ENCODE measurements around the gene KIF4A. TPM values are rescaled to one million over a fixed set of nuclear protein-coding genes. Genes with fewer than 3 reads are reported as not detected.

The KIF4A gene
- total RNA-seq, 1 experiment from 2014 or later: 35.8 TPM

- no peaks in the 10 kb centered on the region for H3K27me3 ChIP-seq (ENCODE audit: low read length)
- intact Hi-C loops (cut with micrococcal nuclease): no loop called here
- no peaks in the 10 kb centered on the region for H3K9me2 ChIP-seq (replicated peaks; ENCODE audit: low read length)
- no peak overlapping the region for H3K9ac ChIP-seq (ENCODE audit: low read length)
- H3K36me3 ChIP-seq (ENCODE audit: low read depth, low read length): no peaks in the 10 kb centered on the region
- H3F3A ChIP-seq (ENCODE audit: low read length, unreplicated experiment): no peaks in the 10 kb centered on the region
- H4K20me1 ChIP-seq (ENCODE audit: low read length): no peaks in the 10 kb centered on the region
- ATAC-seq (peak; percentile 81), DNase-seq (peak; percentile 56)
- H3K4me2 ChIP-seq (ENCODE audit: low read length): peak overlapping the region; percentile 27
- peaks cover 18% of the 10 kb centered on the region for H3K4me1 ChIP-seq (ENCODE audit: insufficient read depth, low read length)
- POLR2A ChIA-PET (ENCODE audit: unreplicated experiment): interaction anchor here (0.6 kb wide), 1 partner anchor 131 kb away, joined by 3 read pairs; no protein-coding TSS in a partner anchor
- no peak overlapping the region for H2AFZ ChIP-seq (ENCODE audit: low read length)
- H3K9me3 ChIP-seq (ENCODE audit: low read length): no peaks in the 10 kb centered on the region
- CTCF ChIA-PET: interaction anchor here (0.6 kb wide), 1 partner anchor 49 kb away, joined by 3 read pairs; no protein-coding TSS in a partner anchor
- no peaks in the 10 kb centered on the region for H3K79me2 ChIP-seq (ENCODE audit: low read length)
- TF ChIP-seq EZH2 (IDR thresholded peaks at IDR 0.05; ENCODE audit: low read length, unreplicated experiment): no peak
- TF ChIP-seq EZH2phosphoT487 (IDR thresholded peaks at IDR 0.05; ENCODE audit: borderline replicate concordance, low read length): no peak
- TF ChIP-seq CTCF (conservative IDR thresholded peaks at IDR 0.05; ENCODE audit: low read depth, low read length): no peak
- BruUV-seq (replicated peaks): no TSS peak
- H3K27ac ChIP-seq (ENCODE audit: low read length): peak overlapping the region; percentile 69
- no peak overlapping the region for H3K4me3 ChIP-seq (ENCODE audit: low read length)
These were observed 42.7 kb upstream of the KIF4A start for GRCh38 chrX:70247252-70247651.

GRCh38 chrX:70252491-70252890 is 37.4 kb upstream of the KIF4A start:
- Histone ChIP-seq H4K20me1 (ENCODE audit: low read length) (no peaks in the 10 kb centered on the region), H3K79me2 (ENCODE audit: low read length) (no peaks in the 10 kb centered on the region), H3F3A (ENCODE audit: low read length, unreplicated experiment) (no peaks in the 10 kb centered on the region), H3K4me1 (ENCODE audit: insufficient read depth, low read length) (peaks cover 42% of the 10 kb centered on the region), H2AFZ (ENCODE audit: low read length) (no peak overlapping the region), H3K4me3 (ENCODE audit: low read length) (no peak overlapping the region), H3K9ac (ENCODE audit: low read length) (no peak overlapping the region), H3K36me3 (ENCODE audit: low read depth, low read length) (no peaks in the 10 kb centered on the region), H3K27me3 (ENCODE audit: low read length) (no peaks in the 10 kb centered on the region), H3K9me3 (ENCODE audit: low read length) (no peaks in the 10 kb centered on the region), H3K4me2 (ENCODE audit: low read length) (peak overlapping the region; percentile 48; the same call in 1 of the 2 replicates), H3K9me2 (replicated peaks; ENCODE audit: low read length) (no peaks in the 10 kb centered on the region), H3K27ac (ENCODE audit: low read length) (peak overlapping the region; percentile 94)
- ATAC-seq (peak; percentile 16; the same call in 1 of the 2 replicates), DNase-seq (peak; percentile 59)
- CTCF ChIA-PET: interaction anchor here (0.6 kb wide), 1 partner anchor 21 kb away, joined by 4 read pairs; no protein-coding TSS in a partner anchor
- no peak for TF ChIP-seq CTCF (conservative IDR thresholded peaks at IDR 0.05; ENCODE audit: low read depth, low read length)
- no peak for TF ChIP-seq EZH2 (IDR thresholded peaks at IDR 0.05; ENCODE audit: low read length, unreplicated experiment)
- TF ChIP-seq EZH2phosphoT487 (IDR thresholded peaks at IDR 0.05; ENCODE audit: borderline replicate concordance, low read length): no peak
- BruUV-seq (replicated peaks): no TSS peak
- intact Hi-C loops (cut with micrococcal nuclease): no loop called here
- POLR2A ChIA-PET (ENCODE audit: unreplicated experiment): no interaction called here

DNA sequence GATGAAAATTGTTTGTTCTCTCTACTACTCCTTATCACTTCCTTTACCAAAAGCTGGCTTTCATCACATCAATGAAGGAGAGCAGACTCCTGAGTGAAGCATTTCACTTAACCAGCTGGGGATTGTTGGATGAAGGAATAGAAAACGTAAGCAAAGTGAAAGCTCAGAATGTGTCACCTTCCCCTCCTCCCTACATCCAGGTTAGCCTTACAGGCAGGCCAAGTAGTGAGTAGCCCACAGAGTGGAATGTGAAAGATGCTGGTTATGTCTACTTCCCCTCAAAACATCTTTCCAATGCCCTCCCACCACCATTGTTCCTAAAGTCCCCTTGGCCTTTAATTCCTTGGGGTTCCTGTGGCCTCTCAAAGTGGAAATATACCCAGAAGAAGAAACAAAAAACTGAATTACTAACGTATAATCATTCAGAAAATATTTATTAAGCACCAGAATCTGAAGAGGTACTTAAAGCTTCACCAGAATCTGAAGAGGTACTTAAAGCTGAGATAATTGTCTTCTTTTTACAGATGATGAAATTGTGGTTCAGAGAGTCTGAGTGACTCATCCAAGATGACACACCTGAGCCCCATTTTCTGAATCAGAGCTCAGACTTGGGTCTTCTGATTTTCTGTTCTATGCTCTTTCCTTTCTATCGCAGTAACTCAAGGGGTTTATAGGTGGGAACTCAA is 36.4 kb upstream of the KIF4A start:
- Histone ChIP-seq H3K9ac (ENCODE audit: low read length) (peak overlapping the region; percentile 46), H3K9me3 (ENCODE audit: low read length) (no peaks in the 10 kb centered on the region), H3K4me3 (ENCODE audit: low read length) (peak overlapping the region; percentile 2; the same call in 1 of the 2 replicates), H3K9me2 (replicated peaks; ENCODE audit: low read length) (no peaks in the 10 kb centered on the region), H3K27me3 (ENCODE audit: low read length) (no peaks in the 10 kb centered on the region), H3K27ac (ENCODE audit: low read length) (peak overlapping the region; percentile 94), H3K36me3 (ENCODE audit: low read depth, low read length) (no peaks in the 10 kb centered on the region), H2AFZ (ENCODE audit: low read length) (no peak overlapping the region), H3K4me1 (ENCODE audit: insufficient read depth, low read length) (peaks cover 35% of the 10 kb centered on the region), H3F3A (ENCODE audit: low read length, unreplicated experiment) (no peaks in the 10 kb centered on the region), H3K4me2 (ENCODE audit: low read length) (peak overlapping the region; percentile 48), H3K79me2 (ENCODE audit: low read length) (no peaks in the 10 kb centered on the region), H4K20me1 (ENCODE audit: low read length) (no peaks in the 10 kb centered on the region)
- TSS peak; percentile 51 for BruUV-seq (replicated peaks)
- intact Hi-C loops (cut with micrococcal nuclease): no loop called here
- TF ChIP-seq EZH2 (IDR thresholded peaks at IDR 0.05; ENCODE audit: low read length, unreplicated experiment): no peak
- no peak for TF ChIP-seq EZH2phosphoT487 (IDR thresholded peaks at IDR 0.05; ENCODE audit: borderline replicate concordance, low read length)
- TF ChIP-seq CTCF (conservative IDR thresholded peaks at IDR 0.05; ENCODE audit: low read depth, low read length): no peak
- DNase-seq (peak; percentile 71), ATAC-seq (peak; percentile 60)
- CTCF ChIA-PET: interaction anchor here (0.6 to 1.0 kb wide), 2 partner anchors 9 to 120 kb away, joined by 3 to 4 read pairs; partner anchors contain the start of gene IGBP1
- POLR2A ChIA-PET (ENCODE audit: unreplicated experiment): no interaction called here

Measured in PC-3 (cell line).